Stimulated activated CD8-positive, alpha-beta memory T cell treated with anti-CD3 and anti-CD28 coated beads, Interleukin-4, amount 100 ng/mL, for 4 hours (primary cell): Measurements from ENCODE around the gene AMER1.

Experiments used
- DNase-seq, 2 donors: peaks; one replicate each; pipeline ENCODE4 v3.0.0-alpha.2; 2020; ENCODE audit warnings: low read depth in 2 of 2, low spot score in 1 of 2

Gene AMER1

DNA sequence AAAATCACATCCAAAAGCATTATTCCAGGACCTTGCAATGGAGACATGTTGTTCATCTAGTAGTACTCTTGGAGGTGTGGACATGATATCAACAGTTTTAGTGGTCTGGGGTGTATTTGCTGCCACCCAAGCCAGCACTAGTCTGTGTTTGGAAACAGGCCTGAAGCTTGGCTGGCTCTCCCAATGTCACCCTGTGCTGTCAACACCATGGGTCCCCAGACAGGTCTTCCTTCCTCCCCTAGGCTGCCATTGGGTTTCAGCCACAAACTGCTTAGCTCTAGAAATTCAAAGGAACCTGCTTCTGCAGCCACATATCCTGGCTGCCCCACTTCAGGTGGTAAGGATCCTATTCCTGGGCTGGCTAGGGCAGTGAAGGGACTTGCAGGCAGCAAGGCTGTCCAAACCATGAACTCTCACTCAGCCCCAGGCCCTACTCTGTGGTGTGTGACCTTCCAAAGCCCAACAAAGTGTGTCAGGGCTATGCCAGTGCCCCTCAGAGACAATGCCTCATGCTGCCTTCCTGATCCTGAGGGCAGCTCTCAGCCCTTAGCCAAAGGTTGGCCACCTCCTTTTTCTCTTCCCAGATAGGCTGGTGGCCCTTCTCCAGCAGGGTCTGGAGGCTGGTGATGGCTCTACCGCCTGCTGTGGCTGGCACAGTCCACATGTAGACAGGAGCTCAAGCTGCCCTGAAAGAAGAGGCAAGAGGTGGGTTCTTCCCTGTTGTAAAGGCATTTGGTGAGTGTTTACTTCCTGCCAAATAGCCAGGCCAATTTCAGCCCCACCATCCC lies 18.3 kb downstream of the AMER1 start:
- DNase-seq, result no peak

DNA sequence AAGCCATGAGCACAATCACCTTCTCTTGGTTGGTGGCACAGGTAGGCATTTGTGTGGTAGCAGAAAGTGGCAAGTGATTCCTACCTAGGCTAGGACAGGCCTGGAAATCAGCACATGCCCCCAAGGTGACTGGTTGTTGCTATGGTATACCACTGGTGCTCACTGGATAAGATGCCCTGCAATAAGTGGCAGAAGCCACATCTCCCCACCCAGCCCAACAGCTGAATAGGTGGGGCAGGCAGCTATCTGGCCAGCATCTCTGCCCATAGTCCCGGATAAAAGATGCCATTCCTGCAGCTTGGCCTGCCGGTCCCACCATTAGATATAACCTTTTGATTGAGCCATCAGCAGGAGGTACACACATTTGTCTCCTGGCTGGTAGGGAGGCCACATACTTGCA lies 21.1 kb downstream of the AMER1 start:
- no peak for DNase-seq

DNA sequence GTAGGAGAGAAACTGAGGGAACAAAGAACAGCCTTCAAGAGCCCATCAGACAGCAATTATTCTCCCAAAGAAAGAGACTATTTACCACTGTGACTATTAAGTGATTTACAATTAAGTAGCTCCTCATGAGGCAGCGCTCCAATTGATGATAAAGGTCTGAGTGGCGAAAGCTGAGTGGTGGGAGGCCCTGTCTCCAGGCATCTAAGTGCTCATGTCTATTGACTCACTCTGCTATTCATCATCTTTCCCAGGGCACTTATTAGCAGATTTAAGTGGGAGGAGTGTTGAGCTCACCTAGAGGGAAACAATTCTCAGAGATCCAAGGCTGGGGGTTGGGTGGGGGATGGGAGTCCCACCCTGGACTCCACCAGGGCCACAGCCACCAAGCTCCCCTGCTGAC lies 23.3 kb downstream of the AMER1 start:
- DNase-seq, result no peak

DNA sequence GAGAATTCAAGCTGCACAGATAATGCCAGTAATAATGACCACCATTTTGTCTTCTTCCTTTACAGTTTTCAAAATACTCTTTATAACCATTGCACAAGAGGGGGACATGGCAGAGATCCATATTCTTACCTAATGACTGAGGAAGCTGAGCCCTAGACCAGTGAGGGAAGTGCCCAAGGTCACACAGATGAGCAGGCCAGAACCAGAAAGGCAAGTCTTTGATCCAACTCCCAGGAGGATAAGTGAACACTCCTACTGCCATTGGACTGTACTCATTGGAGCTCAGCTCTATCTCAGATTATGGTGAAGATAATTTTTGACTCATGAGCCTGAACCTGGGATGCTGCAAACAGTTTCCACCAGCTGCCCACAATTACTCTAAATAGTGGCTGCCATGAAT lies 28.6 kb downstream of the AMER1 start:
- no peak for DNase-seq

DNA sequence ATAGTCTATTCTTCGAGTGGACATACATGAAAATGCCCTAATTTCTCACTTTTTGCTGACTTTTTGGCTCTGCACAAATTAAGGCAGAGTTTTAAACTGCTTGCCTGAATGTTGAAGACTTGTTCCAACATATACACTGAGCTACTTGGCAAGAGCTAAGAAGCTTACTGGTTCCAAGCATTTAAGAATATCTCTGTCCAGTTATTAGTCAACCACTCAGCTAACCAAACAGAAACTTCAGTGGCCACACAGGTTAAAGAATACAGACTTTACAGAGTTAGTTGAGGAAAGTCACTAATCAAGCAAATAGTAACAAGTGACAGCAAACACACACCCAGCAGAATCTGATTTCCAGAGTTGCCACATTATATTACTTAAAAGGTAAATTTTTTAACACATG lies 35.5 kb downstream of the AMER1 start:
- no peak for DNase-seq

DNA sequence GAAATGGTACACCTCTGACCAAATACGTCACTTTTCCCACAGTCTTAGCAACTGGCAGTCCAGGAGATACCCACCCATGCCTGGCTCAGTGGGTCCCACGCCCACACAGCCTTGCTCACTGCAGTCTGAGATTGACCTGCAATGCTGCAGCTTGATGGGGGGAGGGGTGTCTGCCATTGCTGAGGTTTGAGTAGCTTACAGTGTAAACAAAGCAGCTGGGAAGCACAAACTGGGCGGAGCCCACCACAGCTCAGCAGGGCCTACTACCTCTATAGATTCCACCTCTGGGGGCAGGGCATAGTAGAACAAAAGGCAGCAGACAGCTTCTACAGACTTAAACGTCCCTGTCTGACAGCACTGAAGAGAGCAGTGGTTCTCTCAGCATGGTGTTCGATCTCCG lies 52.7 kb downstream of the AMER1 start:
- DNase-seq, result no peak

DNA sequence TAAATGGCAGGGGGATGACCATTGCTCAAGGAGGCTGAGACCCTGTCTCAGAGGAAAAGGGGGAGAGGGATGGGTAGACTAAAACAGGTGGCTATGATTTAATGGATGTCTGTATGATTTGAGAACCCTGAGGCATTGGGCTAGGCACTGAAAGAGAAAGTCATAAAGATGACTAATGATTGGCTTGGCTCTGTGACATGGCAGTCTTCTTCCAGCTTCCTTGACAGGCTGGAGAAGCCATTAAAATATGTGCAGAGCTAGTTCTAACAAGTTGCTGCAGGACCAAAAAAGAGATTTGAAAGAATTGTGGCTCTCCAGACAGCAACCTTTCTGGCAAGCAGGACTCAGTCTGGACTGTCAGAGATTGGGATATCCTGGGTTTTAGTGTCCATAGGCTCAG lies 53.6 kb downstream of the AMER1 start:
- DNase-seq, result no peak

DNA sequence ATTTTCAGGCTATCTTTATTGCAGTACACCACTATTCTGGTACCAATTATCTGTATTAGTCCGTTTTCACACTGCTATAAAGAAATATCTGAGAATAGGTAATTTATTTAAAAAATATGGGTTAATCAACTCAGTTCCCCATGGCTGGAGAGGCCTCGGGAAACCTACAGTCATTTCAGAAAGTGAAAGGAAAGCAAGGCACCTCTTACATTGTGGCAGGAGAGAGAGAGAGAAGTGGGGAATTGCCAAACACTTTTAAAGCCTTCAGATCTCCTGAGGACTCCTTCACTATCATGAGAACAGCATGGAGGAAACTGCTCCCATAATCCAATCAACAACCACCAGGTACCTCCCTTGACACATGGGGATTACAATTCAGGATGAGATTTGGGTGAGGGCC lies 54.7 kb downstream of the AMER1 start:
- no peak for DNase-seq
